Activated CD8-positive, alpha-beta memory T cell treated with anti-CD3 and anti-CD28 coated beads for 1 hour (primary cell): ENCODE measurements around the gene EPC2.

Source experiments
- DNase-seq, 2 donors: peaks; one replicate each; pipeline ENCODE4 v3.0.0-alpha.2; 2020; ENCODE audit warnings: low read depth in 1 of 2; ENCODE audit errors: extremely low read depth in 1 of 2

EPC2 gene, protein sequence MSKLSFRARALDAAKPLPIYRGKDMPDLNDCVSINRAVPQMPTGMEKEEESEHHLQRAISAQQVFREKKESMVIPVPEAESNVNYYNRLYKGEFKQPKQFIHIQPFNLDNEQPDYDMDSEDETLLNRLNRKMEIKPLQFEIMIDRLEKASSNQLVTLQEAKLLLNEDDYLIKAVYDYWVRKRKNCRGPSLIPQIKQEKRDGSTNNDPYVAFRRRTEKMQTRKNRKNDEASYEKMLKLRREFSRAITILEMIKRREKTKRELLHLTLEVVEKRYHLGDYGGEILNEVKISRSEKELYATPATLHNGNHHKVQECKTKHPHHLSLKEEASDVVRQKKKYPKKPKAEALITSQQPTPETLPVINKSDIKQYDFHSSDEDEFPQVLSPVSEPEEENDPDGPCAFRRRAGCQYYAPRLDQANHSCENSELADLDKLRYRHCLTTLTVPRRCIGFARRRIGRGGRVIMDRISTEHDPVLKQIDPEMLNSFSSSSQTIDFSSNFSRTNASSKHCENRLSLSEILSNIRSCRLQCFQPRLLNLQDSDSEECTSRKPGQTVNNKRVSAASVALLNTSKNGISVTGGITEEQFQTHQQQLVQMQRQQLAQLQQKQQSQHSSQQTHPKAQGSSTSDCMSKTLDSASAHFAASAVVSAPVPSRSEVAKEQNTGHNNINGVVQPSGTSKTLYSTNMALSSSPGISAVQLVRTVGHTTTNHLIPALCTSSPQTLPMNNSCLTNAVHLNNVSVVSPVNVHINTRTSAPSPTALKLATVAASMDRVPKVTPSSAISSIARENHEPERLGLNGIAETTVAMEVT

DNA sequence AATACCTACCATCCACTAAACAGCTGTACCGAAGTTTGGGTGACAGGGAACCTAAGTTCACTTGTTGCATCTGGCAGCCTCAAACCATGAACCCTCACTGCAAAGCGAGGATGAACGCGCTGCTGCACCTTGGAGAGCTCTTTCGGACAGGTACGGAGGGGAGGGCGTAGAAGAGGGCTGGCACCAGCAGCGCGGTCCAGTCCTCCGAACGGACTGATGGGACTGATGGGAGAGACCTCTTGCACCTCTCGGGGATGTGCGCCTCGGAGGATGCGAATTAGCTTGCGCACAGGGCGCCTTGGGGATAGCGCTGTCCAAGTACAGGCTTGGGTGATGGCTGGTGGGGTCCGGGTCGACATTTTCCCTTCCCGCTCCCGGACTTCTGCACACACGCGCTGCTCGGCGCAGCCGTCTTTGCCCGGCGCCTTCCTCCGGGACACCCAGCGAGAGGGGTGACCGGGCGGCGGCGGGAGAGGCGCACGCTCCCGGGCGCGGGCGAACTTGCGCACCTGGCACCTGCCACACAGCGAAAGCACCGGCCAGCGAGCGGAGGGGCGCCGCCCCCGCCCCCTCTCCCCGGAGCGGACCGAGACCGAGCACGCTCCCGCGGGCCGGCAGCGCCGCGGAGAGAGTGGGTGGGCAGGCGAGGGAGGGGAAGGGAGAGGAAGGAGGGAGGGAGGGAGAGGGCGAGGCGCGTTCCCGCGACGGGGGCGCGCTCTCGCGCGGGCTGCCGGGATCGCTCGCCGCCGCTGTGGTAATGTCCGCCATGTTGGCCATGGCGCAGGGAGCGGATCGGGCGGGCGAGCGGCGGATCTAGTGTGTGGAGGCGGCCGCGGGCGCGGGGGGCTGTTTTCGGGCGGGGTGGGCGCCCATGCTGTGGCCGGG lies at the start of gene EPC2:
Gene EPC2, plus strand, starts transcription at position 754 of the 885 bp plus-strand sequence. CDS start 267 bp downstream, outside the sequence.
- DNase-seq: peak; percentile 47 to 79

DNA sequence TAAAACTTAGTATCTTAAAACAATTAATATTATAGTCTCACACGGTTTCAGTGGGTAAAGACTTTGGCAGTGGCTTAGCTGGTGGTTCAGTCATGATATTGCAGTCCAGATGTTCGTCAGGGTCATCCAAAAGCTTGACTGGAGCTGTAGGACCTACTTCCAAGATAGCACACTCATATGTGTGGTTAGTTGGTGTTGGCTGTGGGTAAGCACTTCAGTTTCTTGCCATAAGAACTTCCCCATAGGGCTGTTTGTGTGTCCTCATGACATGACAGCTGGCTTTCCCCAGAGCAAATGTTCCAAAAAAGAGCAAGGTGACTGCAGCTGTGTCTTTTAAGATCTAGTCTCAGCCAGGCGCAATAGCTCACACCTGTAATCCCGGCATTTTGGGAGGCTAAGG lies 48.5 kb upstream of the EPC2 start:
- no peak for DNase-seq

DNA sequence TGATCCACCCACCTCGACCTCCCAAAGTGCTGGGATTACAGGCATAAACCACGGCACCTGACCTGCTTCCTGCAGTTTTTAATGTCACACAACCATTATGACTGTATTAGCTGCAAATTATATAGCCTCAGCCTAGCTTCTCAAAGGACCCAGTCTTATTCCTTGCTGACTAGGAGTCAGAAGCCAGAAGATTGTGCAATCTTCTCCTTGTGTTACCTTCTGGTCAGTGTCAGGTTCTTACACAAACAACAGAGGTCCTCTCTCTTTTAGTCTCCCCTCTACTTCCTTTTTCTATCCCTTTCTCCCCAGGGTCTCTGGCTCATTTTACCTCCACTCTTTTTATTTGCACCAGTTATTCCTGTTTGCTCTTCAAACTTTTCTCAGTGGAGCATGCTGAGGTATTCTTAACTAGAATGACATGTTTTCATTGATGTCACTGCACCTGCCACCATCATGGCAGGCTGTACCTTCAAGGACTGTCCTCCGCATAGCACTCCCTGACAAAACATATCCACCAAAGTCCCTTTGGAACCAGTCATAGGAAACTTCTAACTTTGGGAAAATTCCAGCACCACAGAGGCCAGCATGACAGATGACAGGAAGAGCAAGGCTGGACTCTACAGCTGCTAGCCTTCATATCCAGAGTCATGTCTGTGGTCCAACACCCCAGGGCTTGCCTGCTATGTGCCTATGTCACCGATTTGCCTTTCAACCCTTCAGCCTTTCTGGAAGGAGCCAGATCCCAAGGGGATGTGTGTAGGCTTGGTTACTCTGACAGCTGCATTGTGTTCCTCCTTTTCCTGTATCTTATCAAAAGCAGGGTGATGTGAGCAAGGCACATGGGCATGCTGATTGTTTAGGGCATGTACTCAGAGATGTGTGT lies 45.2 kb upstream of the EPC2 start:
- no peak for DNase-seq

DNA sequence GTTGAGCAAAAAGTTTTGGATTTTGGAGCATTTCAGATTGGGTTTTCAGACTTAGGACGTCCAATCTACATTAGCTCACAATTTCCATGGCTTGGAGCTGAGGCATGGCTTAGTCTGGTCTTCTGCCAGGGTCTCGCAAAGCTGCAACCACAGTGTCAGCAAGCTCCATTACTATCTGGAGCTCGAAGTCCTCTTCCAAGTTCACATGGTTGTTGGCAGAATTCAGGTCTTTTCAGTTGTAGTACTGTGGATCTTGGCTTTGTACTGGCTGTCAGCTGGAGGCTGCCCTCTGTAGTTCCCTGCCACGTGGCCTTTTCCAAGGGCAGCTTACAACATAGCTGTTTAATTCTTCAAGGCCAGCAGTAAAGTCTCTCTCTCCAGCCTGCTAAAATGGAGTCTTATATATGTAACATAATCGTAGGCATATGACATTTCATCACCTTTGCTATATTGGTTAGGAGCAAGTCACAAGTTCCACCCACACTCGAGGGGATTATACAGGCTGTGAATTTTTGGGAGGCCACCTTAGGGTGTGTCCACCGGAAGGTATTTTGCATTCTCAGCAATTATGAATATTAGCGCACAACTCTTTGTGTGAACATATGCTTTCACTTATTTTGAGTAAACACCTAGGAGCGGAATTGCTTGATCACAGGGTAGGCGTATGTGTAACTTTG lies 41.5 kb upstream of the EPC2 start:
- DNase-seq: no peak

DNA sequence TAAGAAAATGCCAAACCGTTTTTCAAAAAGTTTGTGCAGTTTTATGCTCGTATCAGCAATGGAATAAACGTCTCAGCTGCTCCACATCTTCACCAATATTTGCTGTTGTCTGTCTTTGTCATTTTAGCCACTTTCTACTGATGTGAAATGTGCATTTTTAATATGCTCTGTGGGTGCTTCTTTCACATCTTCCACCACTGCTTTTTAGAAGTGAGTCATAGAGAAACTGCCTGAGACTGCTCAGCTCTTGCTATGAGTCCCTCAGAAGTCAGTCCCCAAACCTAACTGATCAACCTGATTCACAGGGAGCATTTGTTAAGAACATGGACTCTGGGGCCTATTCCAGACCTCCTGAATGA lies 41.0 kb upstream of the EPC2 start:
- no peak for DNase-seq

DNA sequence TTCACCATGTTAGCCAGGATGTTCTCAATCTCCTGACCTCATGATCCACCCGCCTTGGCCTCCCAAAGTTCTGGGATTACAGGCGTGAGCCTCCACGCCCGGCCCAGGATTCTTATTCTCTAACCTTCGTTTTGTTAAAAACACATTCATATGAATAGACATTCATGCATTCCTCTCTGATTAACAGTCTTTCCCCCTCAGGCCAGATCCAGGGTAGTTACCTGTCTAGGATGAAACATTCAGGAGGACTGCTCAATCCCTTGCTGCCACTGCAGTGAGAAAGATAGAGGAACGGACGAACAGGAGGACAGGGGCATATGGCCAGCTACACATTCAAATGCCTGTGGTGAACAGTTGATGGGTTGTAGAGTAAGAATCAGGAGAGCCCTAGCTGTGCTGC lies 39.6 kb upstream of the EPC2 start:
- DNase-seq: no peak

DNA sequence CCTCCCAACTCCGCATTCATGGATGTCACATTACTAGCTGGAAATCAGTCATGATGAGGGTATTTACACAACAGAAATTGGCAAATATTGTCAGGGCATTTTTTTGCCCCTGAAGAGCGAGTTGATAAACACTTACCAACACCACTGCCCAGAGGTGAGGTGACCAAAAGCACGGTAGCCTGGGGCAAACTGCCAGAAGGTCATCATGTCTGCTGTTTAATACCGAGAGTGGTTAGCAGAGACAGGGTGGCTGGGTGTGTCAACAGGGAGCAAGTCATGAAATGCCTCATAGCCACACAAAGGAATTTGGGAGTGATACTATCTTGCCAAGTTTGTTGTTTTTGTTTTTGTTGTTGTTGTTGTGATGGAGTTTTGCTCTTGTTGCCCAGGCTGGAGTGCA lies 37.0 kb upstream of the EPC2 start:
- no peak for DNase-seq

DNA sequence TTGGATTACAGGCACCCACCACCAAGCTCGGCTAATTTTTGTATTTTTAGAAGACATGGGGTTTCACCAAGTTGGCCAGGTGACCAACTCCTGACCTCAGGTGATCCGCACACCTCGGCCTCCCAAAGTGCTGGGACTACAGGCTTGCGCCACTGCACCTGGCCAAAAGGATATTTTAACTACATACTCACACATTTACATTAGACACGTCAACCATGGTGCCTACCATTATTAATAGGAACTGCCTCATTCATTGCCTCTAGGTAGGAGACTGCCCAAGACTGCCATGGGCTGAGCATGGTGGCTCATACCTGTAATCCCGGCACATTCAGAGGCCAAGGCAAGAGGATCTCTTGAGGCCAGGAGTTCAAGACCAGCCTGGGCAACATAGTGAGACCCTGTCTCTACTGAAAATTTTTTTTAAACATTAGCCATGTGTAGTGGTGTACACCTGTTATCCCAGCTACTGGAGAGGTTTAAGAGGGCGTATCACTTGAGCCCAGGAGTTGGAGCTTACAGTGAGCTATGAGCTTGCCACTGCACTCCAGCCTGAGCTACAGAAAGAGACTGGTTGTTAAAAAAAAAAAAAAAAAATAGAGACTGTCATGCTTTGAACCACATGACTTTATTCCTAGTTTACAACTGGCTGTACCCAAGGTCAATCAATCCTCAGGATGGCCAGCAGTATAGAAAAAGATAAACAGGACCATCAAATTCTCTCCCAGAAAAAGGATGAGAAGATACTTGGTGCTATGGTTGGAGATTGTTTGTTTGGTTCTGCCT lies 31.1 kb upstream of the EPC2 start:
- DNase-seq: no peak

DNA sequence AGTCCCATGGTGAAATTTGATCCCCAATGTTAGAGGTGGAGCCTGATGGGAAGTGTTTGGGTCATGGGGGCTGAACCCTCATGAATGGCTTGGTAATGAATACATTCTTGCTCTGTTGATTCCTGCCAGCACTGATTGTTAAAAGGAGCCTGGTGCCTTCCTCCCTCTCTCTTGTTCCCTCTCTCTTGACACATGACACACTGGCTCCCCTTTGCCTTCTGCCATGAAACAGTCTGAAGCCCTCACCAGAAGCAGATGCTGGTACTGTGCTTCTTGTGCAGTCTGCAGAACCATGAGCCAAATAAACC lies 30.6 kb upstream of the EPC2 start:
- no peak for DNase-seq

DNA sequence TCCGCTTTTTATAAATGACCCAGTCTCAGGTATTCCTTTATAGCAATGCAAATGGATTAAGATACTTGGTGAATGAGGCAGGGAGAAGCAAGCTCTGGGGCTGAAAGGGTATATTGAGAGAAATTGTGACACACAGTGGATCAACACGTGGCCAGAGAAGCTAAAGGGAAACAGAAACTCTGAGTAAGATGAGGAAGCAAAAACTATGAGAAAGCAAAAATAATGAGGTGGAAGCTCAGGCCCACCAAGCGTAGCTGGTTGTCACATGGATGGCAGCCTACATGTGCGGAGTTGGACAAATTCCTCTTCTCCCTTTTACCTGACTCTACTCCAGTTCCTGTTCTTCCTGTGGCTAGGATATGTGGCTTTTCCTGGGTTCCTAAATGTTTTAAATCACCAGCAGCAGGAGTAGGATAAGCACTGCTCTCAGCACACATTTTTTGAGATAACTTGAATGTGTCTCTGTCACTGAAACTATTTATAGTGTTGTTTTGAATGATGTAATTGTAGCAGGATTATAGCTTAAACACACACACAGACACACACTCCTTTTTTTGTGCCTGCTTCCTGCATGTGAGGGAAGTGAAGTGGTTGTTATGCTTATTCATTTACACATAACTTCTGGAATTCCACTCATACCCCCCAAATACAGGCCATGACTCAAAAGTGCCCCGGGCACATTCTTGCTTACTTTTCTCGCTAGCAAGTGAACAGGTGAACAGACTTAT lies 30.1 kb upstream of the EPC2 start:
- no peak for DNase-seq

DNA sequence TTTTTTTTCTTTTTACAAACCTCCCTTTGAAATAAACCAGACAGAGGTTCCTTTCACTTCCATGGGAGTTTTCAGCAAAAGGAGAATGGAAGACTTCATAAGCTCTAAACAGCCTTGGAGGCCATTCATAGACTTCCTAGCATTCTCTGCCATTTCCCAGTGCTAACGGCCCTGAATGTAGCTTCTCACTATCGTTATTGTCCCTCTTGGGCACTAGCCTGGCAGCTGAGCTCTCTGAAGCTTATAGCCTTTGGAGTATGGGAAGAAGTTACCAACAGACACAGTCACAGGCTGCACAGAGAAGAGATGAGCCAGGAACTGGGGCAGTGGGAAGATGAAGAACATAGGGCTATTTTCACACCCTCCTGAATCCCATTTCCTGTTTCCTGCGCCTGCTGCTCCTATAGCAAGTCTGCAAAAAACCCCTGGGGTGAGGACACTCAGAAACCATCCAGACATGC lies 29.1 kb upstream of the EPC2 start:
- DNase-seq: no peak

DNA sequence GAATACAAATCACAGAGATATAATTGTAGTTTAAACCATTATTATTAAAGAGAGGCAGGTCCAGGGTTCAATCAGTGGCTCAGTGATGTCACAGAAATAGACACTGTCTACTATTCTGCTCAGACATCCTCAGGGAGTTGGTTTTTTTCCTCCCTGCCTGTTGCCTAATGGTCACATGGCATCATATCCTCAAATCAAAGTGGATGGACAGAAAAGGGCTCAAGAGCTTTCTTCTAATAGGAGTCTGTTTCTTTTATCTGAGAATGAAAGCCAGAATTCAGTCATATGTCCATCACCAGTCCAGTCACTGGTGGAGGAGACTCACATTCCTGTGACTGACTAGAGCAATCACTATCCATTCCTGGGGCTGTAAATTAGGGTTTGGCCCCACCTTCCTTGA lies 27.9 kb upstream of the EPC2 start:
- no peak for DNase-seq

DNA sequence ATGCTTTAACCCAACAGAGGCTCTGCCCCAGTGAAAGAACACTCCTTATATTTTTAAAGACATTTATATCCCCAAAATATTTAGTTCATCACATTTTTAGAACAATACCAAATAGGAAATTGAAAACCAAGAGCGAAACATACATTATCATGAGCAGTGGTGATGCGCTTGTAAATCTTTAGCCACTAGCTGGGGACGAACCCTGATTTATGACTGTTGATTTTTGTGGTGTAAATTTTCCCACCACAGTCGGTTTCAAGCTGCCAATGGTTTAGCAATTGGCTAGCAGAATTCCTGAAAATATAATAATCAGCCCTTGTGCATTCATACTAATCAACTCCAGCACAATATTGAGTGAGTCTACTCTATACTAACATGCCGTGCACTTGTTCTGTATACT lies 27.3 kb upstream of the EPC2 start:
- DNase-seq: no peak

DNA sequence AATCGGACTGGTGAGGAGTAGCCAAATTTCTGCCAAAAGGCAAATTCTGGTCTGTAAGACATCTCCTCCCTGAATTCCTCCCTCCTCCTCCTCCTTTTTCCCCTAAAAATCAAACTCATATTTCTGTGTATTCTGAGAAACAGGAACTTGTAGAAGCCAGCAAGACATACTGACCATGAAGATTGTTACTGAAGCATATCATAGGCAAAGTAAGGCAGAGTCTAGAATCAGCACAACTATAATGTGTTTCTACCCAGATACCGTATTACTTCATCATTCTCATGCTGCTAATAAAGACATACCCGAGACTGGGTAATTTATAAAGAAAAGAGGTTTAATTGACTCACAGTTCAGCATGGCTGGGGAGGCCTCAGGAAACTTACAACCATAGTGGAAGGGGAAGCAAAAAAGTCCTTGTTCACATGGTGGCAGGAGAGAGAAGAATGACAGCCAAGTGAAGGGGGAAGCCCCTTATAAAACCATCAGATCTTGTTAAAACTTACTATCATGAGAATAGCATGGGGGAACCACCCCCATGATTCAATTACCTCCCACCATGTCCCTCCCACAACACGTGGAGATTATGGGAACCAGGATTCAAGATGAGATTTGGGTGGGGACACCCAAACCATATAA lies 24.9 kb upstream of the EPC2 start:
- no peak for DNase-seq

DNA sequence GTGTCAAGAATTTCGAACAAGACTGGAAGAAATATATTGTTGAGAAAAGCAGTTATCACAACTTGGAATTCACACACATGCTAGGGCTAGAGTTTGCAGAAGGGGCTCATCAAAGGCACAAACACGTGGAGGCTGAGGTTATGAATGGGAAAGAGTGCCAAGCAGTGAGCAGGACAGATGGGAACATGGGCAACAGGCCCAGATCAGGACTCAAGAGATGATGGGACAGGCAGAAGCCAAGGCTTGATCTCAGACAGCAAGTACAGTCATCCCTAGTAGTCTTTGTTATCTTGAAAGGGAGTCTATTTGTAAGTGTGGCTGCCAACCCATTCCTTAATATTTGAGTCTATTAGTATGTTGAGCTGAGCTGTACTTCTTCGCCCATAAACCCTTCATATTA lies 22.2 kb upstream of the EPC2 start:
- DNase-seq: no peak

DNA sequence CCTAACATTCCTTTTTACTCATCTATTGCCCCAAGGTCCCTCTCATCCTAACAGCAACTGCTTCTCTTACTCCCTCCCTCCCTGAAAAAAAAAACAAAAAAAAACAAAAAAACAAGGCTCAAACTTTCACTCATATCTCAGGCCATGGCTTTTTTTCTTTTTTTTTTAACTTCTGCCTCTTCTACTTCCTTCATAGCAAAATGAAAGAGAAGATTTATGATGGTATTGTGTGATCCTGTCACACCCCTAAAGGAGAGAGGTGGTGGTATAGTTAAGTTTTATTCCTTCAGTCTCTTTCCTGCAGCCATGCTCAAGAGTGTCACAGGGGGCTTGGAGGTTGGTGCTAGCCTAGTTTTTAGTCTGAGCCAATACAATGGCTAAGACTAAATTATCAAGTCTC lies 21.5 kb upstream of the EPC2 start:
- no peak for DNase-seq

DNA sequence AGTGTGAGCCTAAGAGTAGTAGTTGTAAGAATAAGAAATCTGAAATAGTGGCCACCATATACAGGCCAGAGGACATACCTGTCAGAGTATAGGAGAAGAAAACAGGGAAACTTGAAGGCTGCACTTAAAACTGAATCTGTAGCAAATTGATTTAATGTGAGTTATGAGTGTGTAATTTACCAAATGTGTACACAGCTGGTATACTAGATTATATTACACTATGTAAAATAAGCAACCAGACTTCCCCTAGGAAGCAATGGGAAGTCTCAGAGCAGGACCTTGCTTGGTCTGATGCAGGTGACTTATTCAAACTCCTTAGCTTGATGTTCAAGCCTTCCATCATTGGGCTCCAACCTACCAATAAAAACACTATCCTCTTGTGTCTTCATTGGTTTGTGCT lies 17.3 kb upstream of the EPC2 start:
- DNase-seq: no peak

DNA sequence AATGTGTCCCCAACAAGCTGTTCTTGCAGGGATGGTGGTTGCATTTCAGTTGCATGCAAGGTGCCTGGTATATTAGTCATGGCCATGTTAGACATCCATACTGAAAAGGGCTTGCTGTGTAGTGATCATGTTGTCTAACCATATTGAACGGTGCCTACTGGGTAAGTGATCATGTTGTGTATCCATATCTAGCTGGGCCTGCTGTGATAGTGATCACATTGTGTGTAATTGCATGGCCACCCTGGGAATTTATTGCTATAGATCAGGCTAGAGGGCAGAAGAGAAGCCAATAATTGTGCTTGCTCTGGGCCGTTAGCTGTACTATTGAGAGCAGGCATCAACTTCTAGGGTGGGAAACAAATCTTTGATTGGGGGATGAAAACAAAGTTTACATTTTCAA lies 9.8 kb upstream of the EPC2 start:
- no peak for DNase-seq
